ENCODE results near the gene C17orf113. TPM values are rescaled to one million over a fixed set of nuclear protein-coding genes. Genes with fewer than 3 reads are reported as not detected.
A peak's percentile ranks its signal among the peaks of the same experiment; 100 is the strongest.

C17orf113 gene
- total and polyA plus RNA-seq, 10 donors = 0.35 to 1.6 (median 0.63) TPM

DNA sequence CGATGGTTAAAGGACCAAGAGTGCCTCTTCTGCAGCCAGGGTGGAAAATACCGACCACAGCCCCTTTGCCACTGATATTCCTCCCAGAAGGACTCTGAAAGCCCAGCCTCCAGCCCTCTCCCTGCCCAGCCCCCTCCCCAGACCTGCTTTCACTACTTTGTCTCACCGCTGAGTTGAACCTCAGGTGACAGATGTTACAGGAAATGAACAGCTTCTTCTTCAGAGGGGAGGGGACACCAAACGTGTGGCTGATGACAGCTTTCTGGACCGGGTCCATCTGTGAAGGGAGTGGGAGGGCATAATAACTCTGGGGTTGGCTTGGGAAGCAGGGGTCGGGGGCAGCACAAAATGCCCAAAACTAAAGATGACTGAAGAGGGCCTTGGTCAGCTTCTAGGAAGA lies 16.3 kb downstream of the C17orf113 start:
- Histone ChIP-seq H3K27ac (no peak overlapping the region), H3K4me1 (no peaks in the 10 kb centered on the region), H3K36me3 (no peaks in the 10 kb centered on the region), H3K27me3 (replicated peaks in 1 of 7) (peaks cover 0 to 6% (median 0%) of the 10 kb centered on the region in 7 donors), H3K9me3 (no peaks in the 10 kb centered on the region), H3K4me3 (no peak overlapping the region)
- WGBS, 5 donors = 31 to 43% (median 35%) methylated on average over 5 to 6 of the region's 6 CpGs
- no peak for DNase-seq
- TF ChIP-seq POLR2AphosphoS5 (IDR thresholded peaks at IDR 0.05) (no peak), POLR2A (IDR thresholded peaks at IDR 0.05) (no peak)
- TF ChIP-seq, protein P1, sequence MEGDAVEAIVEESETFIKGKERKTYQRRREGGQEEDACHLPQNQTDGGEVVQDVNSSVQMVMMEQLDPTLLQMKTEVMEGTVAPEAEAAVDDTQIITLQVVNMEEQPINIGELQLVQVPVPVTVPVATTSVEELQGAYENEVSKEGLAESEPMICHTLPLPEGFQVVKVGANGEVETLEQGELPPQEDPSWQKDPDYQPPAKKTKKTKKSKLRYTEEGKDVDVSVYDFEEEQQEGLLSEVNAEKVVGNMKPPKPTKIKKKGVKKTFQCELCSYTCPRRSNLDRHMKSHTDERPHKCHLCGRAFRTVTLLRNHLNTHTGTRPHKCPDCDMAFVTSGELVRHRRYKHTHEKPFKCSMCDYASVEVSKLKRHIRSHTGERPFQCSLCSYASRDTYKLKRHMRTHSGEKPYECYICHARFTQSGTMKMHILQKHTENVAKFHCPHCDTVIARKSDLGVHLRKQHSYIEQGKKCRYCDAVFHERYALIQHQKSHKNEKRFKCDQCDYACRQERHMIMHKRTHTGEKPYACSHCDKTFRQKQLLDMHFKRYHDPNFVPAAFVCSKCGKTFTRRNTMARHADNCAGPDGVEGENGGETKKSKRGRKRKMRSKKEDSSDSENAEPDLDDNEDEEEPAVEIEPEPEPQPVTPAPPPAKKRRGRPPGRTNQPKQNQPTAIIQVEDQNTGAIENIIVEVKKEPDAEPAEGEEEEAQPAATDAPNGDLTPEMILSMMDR (IDR thresholded peaks at IDR 0.05 in 8 of 11, conservative IDR thresholded peaks at IDR 0.05 in 3 of 11) = no peak
- intact Hi-C loops (cut with DNase I; ENCODE audit: low total_unique reads) = no loop called here

DNA sequence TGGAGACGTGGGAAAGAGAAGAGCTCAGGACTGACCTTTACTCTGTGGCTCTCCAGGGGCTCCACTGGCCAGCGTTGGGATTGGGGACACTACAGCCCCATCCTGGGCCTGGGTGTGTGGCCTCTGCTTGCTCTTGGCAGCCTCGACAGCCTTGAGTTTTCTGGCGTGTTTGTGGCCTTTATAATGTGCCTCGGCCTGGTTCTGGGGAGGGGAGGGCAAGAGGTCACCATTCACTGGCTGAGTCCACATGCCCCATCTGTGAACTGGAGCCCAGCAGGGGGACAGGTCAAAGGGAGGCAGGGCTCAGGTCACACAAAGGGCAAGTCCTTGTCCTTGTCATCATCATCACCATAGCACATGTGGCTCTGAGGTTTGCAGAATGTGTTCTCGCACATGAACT lies 18.8 kb downstream of the C17orf113 start:
- intact Hi-C loops (cut with DNase I; ENCODE audit: low total_unique reads) = no loop called here
- TF ChIP-seq, protein P1 (IDR thresholded peaks at IDR 0.05 in 8 of 11, conservative IDR thresholded peaks at IDR 0.05 in 3 of 11) = no peak
- TF ChIP-seq POLR2AphosphoS5 (IDR thresholded peaks at IDR 0.05) = peak in 1 of 3 donors; percentile 19
- no peak for DNase-seq
- Histone ChIP-seq H3K27ac (no peak overlapping the region), H3K27me3 (replicated peaks in 1 of 7) (peaks cover 0 to 11% (median 0%) of the 10 kb centered on the region in 7 donors), H3K4me1 (peaks cover 0 to 11% (median 0%) of the 10 kb centered on the region in 6 donors), H3K4me3 (no peak overlapping the region), H3K9me3 (no peaks in the 10 kb centered on the region), H3K36me3 (no peaks in the 10 kb centered on the region)
- WGBS, 5 donors = 64 to 84% (median 73%) methylated on average over 6 of the region's 6 CpGs

DNA sequence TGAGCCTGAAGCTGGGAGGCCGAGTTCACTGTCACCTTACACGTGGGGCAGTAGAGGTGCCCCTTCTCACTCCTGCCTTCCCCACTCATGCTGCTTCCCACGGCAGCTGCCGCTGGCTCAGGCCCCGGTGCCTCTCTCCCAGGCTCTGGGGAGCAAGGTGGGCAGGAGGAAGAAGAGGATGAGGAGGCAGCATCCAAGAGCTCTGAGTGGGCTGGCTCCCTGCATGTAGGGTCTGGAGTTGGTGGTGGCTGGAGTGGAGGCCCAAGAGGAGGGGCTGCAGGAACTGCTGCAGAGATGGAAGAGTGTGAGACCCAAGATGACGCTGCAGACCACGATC lies 21.6 kb downstream of the C17orf113 start:
- Histone ChIP-seq H3K27ac (no peak overlapping the region), H3K36me3 (peaks cover 0 to 9% (median 7%) of the 10 kb centered on the region in 6 donors), H3K9me3 (no peaks in the 10 kb centered on the region), H3K27me3 (replicated peaks in 1 of 7) (peaks cover 0 to 10% (median 0%) of the 10 kb centered on the region in 7 donors), H3K4me1 (peaks cover 14 to 37% (median 19%) of the 10 kb centered on the region in 6 donors), H3K4me3 (no peak overlapping the region)
- TF ChIP-seq POLR2AphosphoS5 (IDR thresholded peaks at IDR 0.05) = no peak
- TF ChIP-seq, protein P1 (IDR thresholded peaks at IDR 0.05 in 8 of 11, conservative IDR thresholded peaks at IDR 0.05 in 3 of 11) = no peak
- no peak for TF ChIP-seq POLR2A (IDR thresholded peaks at IDR 0.05)
- WGBS, 5 donors = 79 to 97% (median 92%) methylated on average over 3 to 7 of the region's 7 CpGs
- intact Hi-C loops (cut with DNase I; ENCODE audit: low total_unique reads) = no loop called here
- DNase-seq = no peak

DNA sequence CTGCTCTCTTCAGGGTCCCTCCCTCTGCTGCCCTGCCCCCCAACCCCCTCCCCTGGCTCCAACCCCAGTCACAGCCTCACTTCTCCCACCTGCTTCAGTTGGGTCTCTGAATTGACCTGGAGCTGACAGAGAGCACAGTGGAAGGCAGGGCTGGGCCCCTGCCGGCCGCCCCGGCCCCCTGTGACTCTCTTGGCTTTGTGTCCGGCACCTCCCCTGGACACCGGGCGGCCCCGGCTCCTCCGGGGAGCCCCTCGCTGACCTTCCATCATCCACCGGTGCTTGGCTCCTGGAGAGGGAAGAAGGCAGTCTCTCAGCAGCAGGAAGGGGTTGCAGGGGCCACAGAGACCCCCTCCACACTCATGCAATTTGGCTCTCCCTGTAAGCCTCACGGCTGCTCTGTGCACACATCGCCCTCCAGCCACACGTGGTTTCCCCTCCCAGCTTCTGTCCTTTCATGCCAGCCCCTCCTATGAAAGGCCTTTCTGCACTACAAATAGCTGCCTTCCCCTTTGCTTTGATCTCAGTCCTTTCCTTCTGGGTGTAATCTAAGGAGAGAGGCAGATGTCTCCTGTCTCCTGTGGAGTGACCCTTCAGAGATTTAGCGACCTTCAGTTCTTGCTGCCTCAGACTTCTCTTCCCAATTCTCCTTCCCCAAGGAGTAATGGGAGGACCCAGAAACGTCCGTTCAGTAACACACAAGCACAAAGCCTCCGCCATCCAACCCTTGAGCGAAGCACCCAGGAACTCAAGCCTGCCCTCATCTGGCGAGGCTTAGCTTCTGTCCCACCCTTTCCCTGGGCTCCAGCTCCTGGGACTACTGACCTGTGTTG lies 22.2 kb downstream of the C17orf113 start:
- Histone ChIP-seq H3K4me3 (no peak overlapping the region), H3K27me3 (replicated peaks in 1 of 7) (peaks cover 0 to 10% (median 0%) of the 10 kb centered on the region in 7 donors), H3K36me3 (peaks cover 0 to 14% (median 13%) of the 10 kb centered on the region in 6 donors), H3K27ac (no peak overlapping the region), H3K9me3 (no peaks in the 10 kb centered on the region), H3K4me1 (peaks cover 14 to 42% (median 22%) of the 10 kb centered on the region in 6 donors)
- WGBS, 5 donors = 64 to 78% (median 68%) methylated on average over 16 to 19 of the region's 19 CpGs
- no peak for DNase-seq
- intact Hi-C loops (cut with DNase I; ENCODE audit: low total_unique reads) = no loop called here
- peak in 1 of 3 donors; percentile 18 for TF ChIP-seq POLR2AphosphoS5 (IDR thresholded peaks at IDR 0.05)
- TF ChIP-seq, protein P1 (IDR thresholded peaks at IDR 0.05 in 8 of 11, conservative IDR thresholded peaks at IDR 0.05 in 3 of 11) = no peak

All from spleen (tissue), 11 donors.